HG02642 (cell line): ENCODE measurements around the gene KRT3.

Experiments
- ATAC-seq: cut with Tn5 transposase; IDR thresholded peaks from one replicate; pipeline ENCODE4 v1.9.1; 2021; ENCODE audit warnings: mild to moderate bottlenecking; ENCODE audit not compliant: unreplicated experiment, poor library complexity

KRT3 gene

DNA sequence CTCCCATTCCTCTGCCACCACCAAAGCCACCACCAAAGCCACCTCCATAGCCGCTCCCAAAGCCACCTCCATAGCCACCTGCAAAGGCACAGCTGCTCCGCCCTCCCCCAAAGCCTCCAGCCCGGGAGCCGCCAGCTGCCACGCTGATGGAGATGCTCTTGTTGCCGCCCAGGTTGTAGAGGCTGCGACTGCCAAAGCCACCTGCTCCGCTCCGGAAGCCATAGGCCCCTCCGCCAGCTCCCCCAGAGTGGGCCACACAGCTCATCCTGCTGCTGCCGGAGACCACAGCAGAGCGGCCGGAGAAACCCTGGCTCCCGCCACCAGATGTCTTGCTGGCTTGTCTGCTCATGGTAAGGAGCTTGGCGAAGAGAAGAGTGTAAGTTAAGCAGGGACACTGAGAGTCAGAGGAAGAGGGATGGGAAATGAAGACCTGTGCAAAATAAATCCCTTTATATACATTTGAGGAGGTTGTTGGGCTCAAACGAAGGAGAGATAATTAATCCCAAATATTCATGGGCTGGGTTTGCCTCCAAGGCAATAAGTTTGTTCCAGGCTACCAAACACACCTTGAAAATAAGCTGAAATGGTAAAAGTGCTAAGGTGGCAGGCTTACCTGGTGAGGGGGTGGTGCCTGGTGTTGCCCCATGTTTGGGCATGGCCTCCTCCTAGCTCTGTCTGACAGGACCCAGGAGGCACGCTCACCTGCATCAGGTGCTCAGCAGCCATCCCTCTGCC, at the start of gene KRT3:
Gene KRT3, minus strand, starts transcription at position 424 of the 735 bp plus-strand sequence. Its CDS starts 75 bp downstream, at position 349.
- no peak for ATAC-seq

DNA sequence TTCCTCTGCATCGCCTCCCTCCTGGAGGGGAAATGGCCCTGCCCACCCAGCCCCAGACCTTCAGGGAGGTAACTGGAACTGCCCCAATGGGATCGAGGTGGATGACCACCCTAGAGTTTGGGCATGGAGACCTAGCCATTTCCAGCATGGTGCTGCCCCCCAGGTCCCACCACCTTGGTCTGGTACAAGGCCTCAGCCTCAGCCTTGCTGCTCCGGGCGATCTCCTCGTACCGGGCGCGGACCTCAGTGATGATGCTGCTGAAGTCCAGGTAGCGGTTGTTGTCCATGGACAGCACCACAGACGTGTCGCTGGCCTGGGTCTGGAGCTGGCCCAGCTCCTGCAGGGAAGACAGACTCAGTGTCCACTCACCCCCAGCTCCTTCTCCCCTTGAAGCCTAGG, 48.5 kb upstream of the KRT3 start:
- ATAC-seq = no peak

DNA sequence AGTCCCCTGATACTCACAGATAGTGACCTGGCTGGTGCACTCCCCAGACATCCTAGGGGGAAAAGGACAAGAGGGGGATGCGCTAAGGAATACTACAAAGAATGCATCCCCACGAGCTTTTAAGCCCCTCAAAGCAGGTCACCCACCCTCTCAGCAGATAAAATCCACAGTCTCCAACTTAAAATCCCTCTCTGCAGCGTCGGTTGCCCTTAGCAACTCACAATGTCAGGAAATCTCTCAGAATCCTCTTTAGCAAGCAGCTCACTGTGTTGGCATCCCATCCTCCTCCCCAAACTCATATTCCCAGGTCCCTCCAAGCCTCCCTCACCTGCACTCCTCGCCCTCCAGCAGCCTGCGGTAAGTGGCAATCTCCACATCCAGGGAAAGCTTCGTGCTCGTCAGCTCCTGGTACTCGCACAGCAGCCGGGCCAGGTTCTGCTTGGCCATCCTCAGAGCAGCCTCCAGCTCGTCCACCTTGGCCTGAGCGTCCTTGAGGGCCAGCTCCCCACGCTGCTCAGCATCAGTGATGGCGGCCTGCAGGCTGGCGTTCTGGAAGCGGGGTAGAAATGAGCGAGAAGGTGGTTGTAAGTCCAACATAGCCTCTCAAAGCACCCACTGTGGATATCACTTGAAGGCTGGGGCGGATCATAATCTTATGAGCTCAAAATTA, 43.7 kb upstream of the KRT3 start:
- no peak for ATAC-seq

GRCh38 chr12:52838609-52839435, 42.9 kb upstream of the KRT3 start:
- ATAC-seq = no peak

DNA sequence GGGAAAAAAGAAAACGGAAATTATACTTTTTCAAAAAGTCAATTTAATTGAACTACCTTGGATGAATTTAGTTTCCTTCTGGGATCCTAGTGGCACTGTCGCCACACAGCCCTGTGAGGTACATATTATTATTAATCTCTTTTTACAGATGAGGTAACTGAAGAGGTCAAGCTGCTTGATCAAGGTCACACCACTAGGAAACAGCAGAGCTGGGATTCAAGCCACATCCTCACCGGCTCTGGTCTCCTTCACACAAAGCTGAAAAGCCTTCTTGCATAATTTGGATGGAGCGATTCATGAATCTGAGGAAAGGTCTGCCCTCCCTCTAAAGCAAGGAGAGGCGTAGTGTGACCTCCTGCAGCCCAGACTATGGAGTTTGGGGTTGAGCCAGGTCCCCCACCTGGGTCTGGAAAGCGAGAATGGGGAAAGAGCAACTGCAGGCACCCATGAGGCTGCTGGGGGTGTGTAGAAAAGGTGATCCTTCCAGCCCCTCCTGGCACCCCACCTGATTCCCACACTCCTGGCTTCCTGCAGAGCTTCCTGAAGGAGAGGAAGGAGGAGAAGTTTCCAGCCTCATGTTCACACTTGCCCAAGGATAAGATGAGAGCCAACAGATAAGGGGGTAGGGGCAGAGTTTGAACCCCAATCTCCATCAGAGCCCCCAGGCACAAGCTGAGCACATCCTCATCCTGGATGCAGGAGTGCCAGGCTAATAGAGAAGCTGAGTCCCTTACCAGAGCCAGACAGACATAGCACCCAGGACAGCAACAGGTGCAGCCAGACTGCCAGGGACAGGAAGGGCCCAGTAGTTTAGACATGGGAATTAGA, 42.1 kb upstream of the KRT3 start:
- ATAC-seq = no peak

- ATAC-seq = no peak
Measured at GRCh38 chr12:52837413-52837741, 41.5 kb upstream of the KRT3 start.

DNA sequence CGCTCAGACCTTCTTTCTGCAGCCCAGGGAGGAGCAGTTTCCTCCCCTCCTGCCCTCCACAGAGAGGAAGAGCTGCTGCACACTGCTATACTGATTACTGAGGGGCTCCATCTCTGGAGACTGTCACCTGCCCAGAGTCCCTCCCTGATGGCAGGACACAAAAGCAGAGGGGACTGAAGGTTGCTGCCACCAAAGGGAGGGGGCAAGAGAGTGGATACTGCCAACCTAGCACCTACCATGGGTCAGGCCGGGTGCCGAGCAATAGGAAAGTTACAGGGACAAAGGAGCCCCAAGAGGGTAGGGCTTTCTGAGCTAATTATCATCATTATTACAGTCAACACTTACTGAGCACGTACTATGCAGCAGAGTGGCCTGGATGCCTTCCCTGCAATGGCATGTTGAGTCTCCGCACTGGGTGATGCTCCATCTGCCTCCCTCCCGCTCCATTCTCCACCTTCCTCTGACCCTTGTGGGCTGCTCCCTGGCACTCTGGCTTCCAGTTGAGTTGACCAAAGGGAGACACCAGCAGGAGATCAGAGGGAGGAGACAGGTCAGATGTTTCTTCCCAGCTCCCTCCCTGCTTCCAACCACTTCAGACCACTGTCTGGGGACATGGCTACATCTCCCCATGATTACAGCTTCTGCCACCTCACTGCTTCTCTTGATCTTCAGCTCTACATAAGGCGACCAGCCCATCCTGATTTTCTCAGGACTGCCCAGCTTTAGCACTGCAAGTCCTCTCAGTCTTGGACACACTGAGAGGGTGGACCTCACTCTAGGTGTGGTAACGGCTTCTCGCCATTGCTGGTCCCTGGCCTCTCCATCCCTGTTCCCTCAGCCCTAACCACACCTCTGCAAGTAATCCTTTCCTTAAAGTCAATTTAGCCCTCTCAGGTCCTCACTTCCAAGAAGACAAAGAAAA, 40.8 kb upstream of the KRT3 start:
- ATAC-seq = no peak

- no peak for ATAC-seq
Measured at GRCh38 chr12:52836042-52836466, 40.1 kb upstream of the KRT3 start.

GRCh38 chr12:52835271-52836041, 39.5 kb upstream of the KRT3 start:
- ATAC-seq = no peak

- no peak for ATAC-seq
Measured at GRCh38 chr12:52834727-52835001, 38.7 kb upstream of the KRT3 start.

- ATAC-seq = no peak
Measured at GRCh38 chr12:52833922-52834726, 38.2 kb upstream of the KRT3 start, which contains the start of gene KRT79. Gene KRT79, minus strand, starts transcription at chr12:52834311. Its CDS starts 51 bp downstream, at chr12:52834260.

GRCh38 chr12:52832985-52833905, 37.3 kb upstream of the KRT3 start:
- no peak for ATAC-seq

DNA sequence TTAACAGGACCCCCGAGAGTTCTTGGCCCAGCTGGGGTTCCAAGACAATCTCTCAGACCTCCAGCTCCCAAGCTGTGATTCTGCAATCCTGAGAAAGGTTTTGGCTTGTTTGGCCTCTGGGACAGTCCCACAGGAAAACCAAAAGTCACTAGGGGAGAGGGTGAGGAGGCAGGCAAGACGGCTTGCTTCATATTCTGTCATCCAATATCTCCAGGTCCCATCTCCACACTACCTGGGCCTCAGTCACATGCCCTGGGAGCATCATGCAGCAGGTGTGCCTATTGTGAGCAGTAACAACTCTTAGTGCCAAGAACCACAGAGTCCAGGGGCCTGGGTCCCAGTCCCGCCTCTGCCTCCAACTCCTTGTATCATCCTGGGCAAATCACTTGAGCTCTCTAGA, 36.5 kb upstream of the KRT3 start:
- no peak for ATAC-seq

DNA sequence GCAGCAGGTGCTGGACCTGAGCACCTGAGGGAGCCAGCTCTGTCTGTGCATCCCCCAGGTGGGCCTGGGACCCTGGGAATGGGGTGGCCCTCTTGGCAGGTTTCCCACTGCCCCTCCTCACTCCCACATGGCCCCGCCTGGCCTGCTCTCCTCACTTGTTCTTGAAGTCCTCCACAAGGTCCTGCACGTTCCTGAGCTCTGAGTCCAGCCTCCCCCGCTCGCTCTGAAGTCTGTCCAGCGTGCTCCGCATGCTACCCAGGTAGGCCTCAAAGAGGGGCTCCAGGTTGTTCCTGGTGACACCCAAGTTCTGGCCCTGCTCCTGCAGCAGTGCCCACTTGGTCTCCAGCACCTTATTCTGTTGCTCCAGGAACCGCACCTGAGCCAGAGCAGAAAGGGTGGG, 35.3 kb upstream of the KRT3 start:
- no peak for ATAC-seq

GRCh38 chr12:52829986-52830770, 34.3 kb upstream of the KRT3 start:
- no peak for ATAC-seq

- ATAC-seq = no peak
Measured at GRCh38 chr12:52828591-52829021, 32.7 kb upstream of the KRT3 start.
